ENCODE results near the gene PRKG1.

Gene PRKG1

GRCh38 chr10:51312817-51313216 is 238.5 kb downstream of the PRKG1 start:
- H3K27ac ChIP-seq, result no peak overlapping the region
- ChIA-PET CTCF (no interaction called here), POLR2A (ENCODE audit: low non-redundant PET) (no interaction called here)
- DNase-seq (ENCODE audit: low spot score), result no peak
- no peak for TF ChIP-seq CTCF (conservative IDR thresholded peaks at IDR 0.05; ENCODE audit: low read depth)

GRCh38 chr10:51313251-51313650 is 239.0 kb downstream of the PRKG1 start:
- no peak for TF ChIP-seq CTCF (conservative IDR thresholded peaks at IDR 0.05; ENCODE audit: low read depth)
- ChIA-PET CTCF (no interaction called here), POLR2A (ENCODE audit: low non-redundant PET) (no interaction called here)
- DNase-seq (ENCODE audit: low spot score), result no peak
- no peak overlapping the region for H3K27ac ChIP-seq

GRCh38 chr10:51313773-51314478 is 239.6 kb downstream of the PRKG1 start:
- TF ChIP-seq CTCF (conservative IDR thresholded peaks at IDR 0.05; ENCODE audit: low read depth), result no peak
- no peak for DNase-seq (ENCODE audit: low spot score)
- CTCF ChIA-PET, result no interaction called here
- H3K27ac ChIP-seq, result no peak overlapping the region
- POLR2A ChIA-PET (ENCODE audit: low non-redundant PET), result no interaction called here

GRCh38 chr10:51314481-51314880 is 240.2 kb downstream of the PRKG1 start:
- ChIA-PET CTCF (no interaction called here), POLR2A (ENCODE audit: low non-redundant PET) (no interaction called here)

GRCh38 chr10:51318399-51319172 is 244.3 kb downstream of the PRKG1 start:
- no peak overlapping the region for H3K27ac ChIP-seq
- POLR2A ChIA-PET (ENCODE audit: low non-redundant PET), result no interaction called here
- TF ChIP-seq CTCF (conservative IDR thresholded peaks at IDR 0.05; ENCODE audit: low read depth), result no peak
- no peak for DNase-seq (ENCODE audit: low spot score)
- CTCF ChIA-PET, result interaction anchor here (0.5 to 0.6 kb wide), 3 partner anchors 12 to 246 kb away, joined by 3 read pairs; no protein-coding TSS in a partner anchor

More at GRCh38 chr10:51314481-51314880, 240.2 kb downstream of the PRKG1 start:
- no peak for TF ChIP-seq CTCF (conservative IDR thresholded peaks at IDR 0.05; ENCODE audit: low read depth)
- DNase-seq (ENCODE audit: low spot score), result no peak
- H3K27ac ChIP-seq, result no peak overlapping the region

- ChIA-PET POLR2A (ENCODE audit: low non-redundant PET) (no interaction called here), CTCF (interaction anchor here (0.5 to 0.6 kb wide), 2 partner anchors 11 to 247 kb away, joined by 3 read pairs; no protein-coding TSS in a partner anchor)
- no peak for DNase-seq (ENCODE audit: low spot score)
- TF ChIP-seq CTCF (conservative IDR thresholded peaks at IDR 0.05; ENCODE audit: low read depth), result no peak
- H3K27ac ChIP-seq, result no peak overlapping the region
Measured at GRCh38 chr10:51319173-51319435, 244.8 kb downstream of the PRKG1 start.
